GM12878 (cell line): ENCODE data around the gene FSD1L. TPM values are rescaled to one million over a fixed set of nuclear protein-coding genes. Genes with fewer than 3 reads are reported as not detected.
A peak's percentile ranks its signal among the peaks of the same experiment; 100 is the strongest.

Source experiments
- ATAC-seq: fragments of 200-7000 bp; cut with Tn5 transposase; 3 replicates; pipeline ENCODE4 v1.9.1; 2020; ENCODE audit warnings: mild to moderate bottlenecking, moderate library complexity
- BruUV-seq: library from RNA; stranded (reverse); fragments of 400-500 nt; replicated peaks from 2 replicates; lab custom pipeline; 2021; lab: Mats Ljungman, UMichigan
- CTCF ChIA-PET: fragments of 300-600 bp; sonication (Branson Sonifier 250); formaldehyde crosslinking; extraction: SDS; loops from one replicate; lab custom pipeline; 2021; ENCODE audit warnings: inconsistent platforms; lab: Yijun Ruan, JAX
- POLR2A ChIA-PET: fragments of 350-600 bp; formaldehyde crosslinking; extraction: SDS; loops from one replicate; lab custom pipeline; 2021; ENCODE audit warnings: inconsistent platforms; lab: Charles Lee
- RAD21 ChIA-PET: fragments of 300-600 bp; sonication (Branson Sonifier 250); formaldehyde crosslinking; loops from one replicate; lab custom pipeline; 2023; ENCODE audit warnings: antibody characterized with exemption; ENCODE audit not compliant: unreplicated experiment; lab: Charles Lee
- SMC1A ChIA-PET: fragments of 300-600 bp; sonication (Branson Sonifier 250); formaldehyde crosslinking; loops from one replicate; lab custom pipeline; 2023; ENCODE audit not compliant: unreplicated experiment, uncharacterized antibody; lab: Charles Lee
- DNase-seq: peaks from one replicate; pipeline ENCODE4 v3.0.0-alpha.2; 2011; ENCODE audit warnings: low read depth, low spot score
- FAIRE-seq: peaks from 3 replicates; lab custom pipeline; 2011; peaks lifted over from hg19 to GRCh38; lab: Jason Lieb, UNC
- H2AFZ ChIP-seq: 2 replicates; pipeline ENCODE4 v1.6.0; 2011; ENCODE audit warnings: low read depth, low read length, control low read depth; ENCODE audit not compliant: control insufficient read depth
- H3K27ac ChIP-seq: 2 replicates; pipeline ENCODE4 v1.5.1; 2011; ENCODE audit warnings: control low read depth; ENCODE audit not compliant: control insufficient read depth, insufficient read depth
- H3K27me3 ChIP-seq, 2 experiments: replicated peaks in 1 of 2; 2 replicates each; pipeline versions ENCODE4 v1.6.0 to v1.6.1; 2011; ENCODE audit warnings: low read length in 1 of 2; ENCODE audit not compliant: control insufficient read depth in 2 of 2, insufficient read depth in 2 of 2
- H3K36me3 ChIP-seq, 2 experiments: 2 replicates each; pipeline ENCODE4 v1.5.1; 2011; ENCODE audit warnings: low read length in 1 of 2; ENCODE audit not compliant: control insufficient read depth in 2 of 2, insufficient read depth in 2 of 2
- H3K4me1 ChIP-seq: 2 replicates; pipeline ENCODE4 v1.6.1; 2011; ENCODE audit warnings: mild to moderate bottlenecking, low read length, moderate library complexity, mixed read lengths; ENCODE audit not compliant: control insufficient read depth, insufficient read depth
- H3K4me2 ChIP-seq: 2 replicates; pipeline ENCODE4 v1.6.0; 2011; ENCODE audit warnings: control low read depth; ENCODE audit not compliant: control insufficient read depth, insufficient read depth
- H3K4me3 ChIP-seq: fragments of 200-600 bp; sonication (generic); 2 replicates; pipeline ENCODE4 v1.5.1; 2016
- H3K79me2 ChIP-seq: 2 replicates; pipeline ENCODE4 v1.6.0; 2011; ENCODE audit warnings: low read length; ENCODE audit not compliant: control insufficient read depth, insufficient read depth
- H3K9ac ChIP-seq: 2 replicates; pipeline ENCODE4 v1.8.0; 2011; ENCODE audit warnings: low read length, control low read depth, mixed read lengths; ENCODE audit not compliant: control insufficient read depth, insufficient read depth
- H3K9me3 ChIP-seq: replicated peaks from 3 replicates; pipeline ENCODE4 v1.5.1; 2011; ENCODE audit warnings: mild to moderate bottlenecking, low read length; ENCODE audit not compliant: control insufficient read depth, insufficient read depth
- H4K20me1 ChIP-seq: 2 replicates; pipeline ENCODE4 v1.6.0; 2011; ENCODE audit not compliant: control insufficient read depth, insufficient read depth
- CBFB ChIP-seq: IDR thresholded peaks from 2 replicates; pipeline ENCODE4 v1.6.1; 2016; ENCODE audit warnings: antibody characterized with exemption, low read depth
- HDAC6 ChIP-seq: fragments of 200-600 bp; sonication (generic); IDR thresholded peaks from one replicate; pipeline ENCODE4 v1.8.0; 2017; ENCODE audit warnings: antibody characterized with exemption; ENCODE audit not compliant: unreplicated experiment
- IKZF1 ChIP-seq: fragments of 450-650 bp; conservative IDR thresholded peaks from 2 replicates; pipeline ENCODE4 v1.6.1; 2017; ENCODE audit warnings: antibody characterized with exemption, mild to moderate bottlenecking
- MEF2A ChIP-seq: IDR thresholded peaks from 2 replicates; pipeline ENCODE4 v1.6.1; 2011; ENCODE audit warnings: low read depth, mild to moderate bottlenecking, low read length, moderate library complexity; ENCODE audit not compliant: insufficient read depth
- NFIC ChIP-seq: IDR thresholded peaks from 2 replicates; pipeline ENCODE4 v1.6.1; 2012; ENCODE audit warnings: low read depth, mild to moderate bottlenecking, inconsistent platforms, low read length, moderate library complexity
- NFYB ChIP-seq: IDR thresholded peaks from 2 replicates; pipeline ENCODE4 v1.6.1; 2011; ENCODE audit warnings: low read depth, mild to moderate bottlenecking, low read length, improper control_type of control experiment, moderate library complexity; ENCODE audit not compliant: insufficient read depth
- POLR2AphosphoS2 ChIP-seq: IDR thresholded peaks from 2 replicates; pipeline ENCODE4 v1.6.1; 2011; ENCODE audit warnings: low read depth, mild to moderate bottlenecking, low read length, improper control_type of control experiment, moderate library complexity
- POLR2AphosphoS5 ChIP-seq: IDR thresholded peaks from 2 replicates; pipeline ENCODE4 v1.6.1; 2011; ENCODE audit warnings: mild to moderate bottlenecking, low read length, inconsistent platforms
- SPI1 ChIP-seq: IDR thresholded peaks from 2 replicates; pipeline ENCODE4 v1.6.1; 2011; ENCODE audit warnings: low read depth, mild to moderate bottlenecking, low read length, moderate library complexity, borderline replicate concordance; ENCODE audit not compliant: insufficient read depth
- SUZ12 ChIP-seq: fragments of 200-600 bp; sonication (generic); IDR thresholded peaks from one replicate; pipeline ENCODE4 v1.6.1; 2018; ENCODE audit warnings: antibody characterized with exemption, mild to moderate bottlenecking; ENCODE audit not compliant: unreplicated experiment
- ZNF622 ChIP-seq: fragments of 450-650 bp; IDR thresholded peaks from 2 replicates; pipeline ENCODE4 v1.6.1; 2017; ENCODE audit warnings: mild to moderate bottlenecking, inconsistent platforms
- ZZZ3 ChIP-seq: IDR thresholded peaks from 2 replicates; pipeline ENCODE4 v1.6.1; 2011; ENCODE audit warnings: low read depth; ENCODE audit not compliant: control insufficient read depth, insufficient read length
- WGBS: methylation state at CpG from one replicate; pipeline ENCODE4 v1.1.6; 2016; ENCODE audit warnings: low lambda C conversion rate; ENCODE audit not compliant: insufficient replicate concordance, insufficient coverage; ENCODE audit errors: missing lambda C conversion rate; 5-methylcytosine and 5-hydroxymethylcytosine counted together
- in situ Hi-C: fragments of 300-500 bp; cut with MboI; formaldehyde crosslinking; loops from 9 replicates; pipeline ENCODE4 v1.14.3; 2018; ENCODE audit warnings: mixed read lengths
- intact Hi-C: fragments of 100-400 bp; cut with micrococcal nuclease; formaldehyde crosslinking; loops from one replicate; pipeline ENCODE4 v1.14.2; 2022; ENCODE audit not compliant: unreplicated experiment
- polyA plus RNA-seq, 11 experiments: library from polyadenylated mRNA; depleted of rRNA in 4 of 11; unstranded in 6 of 11; stranded (reverse) in 5 of 11; fragments of >200 nt; fragmentation: Nextera tagmentation in 4 of 11; fragmentation: Illumina TruSeq in 1 of 11; extraction: Ambion mirVana in 4 of 11; extraction: Trizol in 1 of 11; gene quantifications; 1 replicate in 1 of 11; 2 replicates in 10 of 11; pipeline versions ENCODE4 v1.2.1 to v1.2.3, GENCODE V29; 2011 to 2016; ENCODE audit warnings: inconsistent platforms in 2 of 11, missing spikeins in 2 of 11, low read depth in 1 of 11
- total RNA-seq, 4 experiments: library from RNA; depleted of rRNA in 3 of 4; stranded (reverse); fragments of >200 nt in 3 of 4; fragmentation: Illumina TruSeq in 1 of 4; extraction: Trizol in 1 of 4; gene quantifications; 2 replicates each; pipeline versions ENCODE4 v1.2.1 to v1.2.3, GENCODE V29; 2013 to 2021
- TF ChIP-seq, protein P1 (sequence below): fragments of 450-650 bp; IDR thresholded peaks from 2 replicates; pipeline ENCODE4 v1.6.1; 2017; ENCODE audit warnings: mild to moderate bottlenecking, moderate library complexity
- TF ChIP-seq, protein P2 (sequence below): fragments of 450-650 bp; IDR thresholded peaks from 2 replicates; pipeline ENCODE4 v1.6.1; 2014; ENCODE audit warnings: mild to moderate bottlenecking
- TF ChIP-seq, protein P3 (sequence below): fragments of 450-650 bp; IDR thresholded peaks from 2 replicates; pipeline ENCODE4 v1.6.1; 2016; ENCODE audit warnings: mild to moderate bottlenecking, moderate library complexity, borderline replicate concordance

The FSD1L gene
- total and polyA plus RNA-seq, 10 of the 15 experiments (the other 5 are each of a cell fraction or from before 2014, with no cell fraction given), result 11.9 to 52.4 (median 17.0) TPM

DNA sequence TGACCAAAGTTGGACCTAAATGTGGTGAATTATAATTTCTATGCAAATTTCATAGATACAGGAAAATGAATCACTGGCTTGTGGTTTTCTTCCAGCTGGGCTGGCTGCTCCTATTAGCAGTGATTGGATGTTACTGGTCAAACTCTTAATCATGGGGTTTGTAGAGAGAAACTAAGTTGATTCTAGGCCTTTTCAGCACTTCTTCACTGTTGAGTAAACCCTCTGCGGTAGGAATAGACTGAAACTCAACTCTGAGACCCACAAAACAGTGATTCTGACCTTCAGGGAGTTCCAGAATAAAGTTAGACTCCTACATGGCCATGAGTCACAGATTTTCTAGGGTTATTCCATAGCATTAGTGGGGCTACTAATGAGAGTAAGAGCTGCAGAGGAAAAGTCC is 62.2 kb downstream of the FSD1L start:
- ATAC-seq, result peak; percentile 78
- whole genome bisulfite sequencing, result 0% methylated on average over 1 of the region's 1 CpG
- H3K9me3 ChIP-seq, result peaks cover 3% of the 10 kb centered on the region
- TF ChIP-seq, protein P1, sequence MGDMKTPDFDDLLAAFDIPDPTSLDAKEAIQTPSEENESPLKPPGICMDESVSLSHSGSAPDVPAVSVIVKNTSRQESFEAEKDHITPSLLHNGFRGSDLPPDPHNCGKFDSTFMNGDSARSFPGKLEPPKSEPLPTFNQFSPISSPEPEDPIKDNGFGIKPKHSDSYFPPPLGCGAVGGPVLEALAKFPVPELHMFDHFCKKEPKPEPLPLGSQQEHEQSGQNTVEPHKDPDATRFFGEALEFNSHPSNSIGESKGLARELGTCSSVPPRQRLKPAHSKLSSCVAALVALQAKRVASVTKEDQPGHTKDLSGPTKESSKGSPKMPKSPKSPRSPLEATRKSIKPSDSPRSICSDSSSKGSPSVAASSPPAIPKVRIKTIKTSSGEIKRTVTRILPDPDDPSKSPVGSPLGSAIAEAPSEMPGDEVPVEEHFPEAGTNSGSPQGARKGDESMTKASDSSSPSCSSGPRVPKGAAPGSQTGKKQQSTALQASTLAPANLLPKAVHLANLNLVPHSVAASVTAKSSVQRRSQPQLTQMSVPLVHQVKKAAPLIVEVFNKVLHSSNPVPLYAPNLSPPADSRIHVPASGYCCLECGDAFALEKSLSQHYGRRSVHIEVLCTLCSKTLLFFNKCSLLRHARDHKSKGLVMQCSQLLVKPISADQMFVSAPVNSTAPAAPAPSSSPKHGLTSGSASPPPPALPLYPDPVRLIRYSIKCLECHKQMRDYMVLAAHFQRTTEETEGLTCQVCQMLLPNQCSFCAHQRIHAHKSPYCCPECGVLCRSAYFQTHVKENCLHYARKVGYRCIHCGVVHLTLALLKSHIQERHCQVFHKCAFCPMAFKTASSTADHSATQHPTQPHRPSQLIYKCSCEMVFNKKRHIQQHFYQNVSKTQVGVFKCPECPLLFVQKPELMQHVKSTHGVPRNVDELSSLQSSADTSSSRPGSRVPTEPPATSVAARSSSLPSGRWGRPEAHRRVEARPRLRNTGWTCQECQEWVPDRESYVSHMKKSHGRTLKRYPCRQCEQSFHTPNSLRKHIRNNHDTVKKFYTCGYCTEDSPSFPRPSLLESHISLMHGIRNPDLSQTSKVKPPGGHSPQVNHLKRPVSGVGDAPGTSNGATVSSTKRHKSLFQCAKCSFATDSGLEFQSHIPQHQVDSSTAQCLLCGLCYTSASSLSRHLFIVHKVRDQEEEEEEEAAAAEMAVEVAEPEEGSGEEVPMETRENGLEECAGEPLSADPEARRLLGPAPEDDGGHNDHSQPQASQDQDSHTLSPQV, result no peak
- TF ChIP-seq CBFB, result 0 out of 2 replicates have a peak, but pooled peaks have one; percentile 36
- TF ChIP-seq NFIC, result peak; percentile 48; the same call in 1 of the 2 replicates
- no peak for TF ChIP-seq POLR2AphosphoS5
- TF ChIP-seq NFYB, result peak; percentile 75
- no peak for TF ChIP-seq HDAC6
- TF ChIP-seq SUZ12, result no peak
- TF ChIP-seq, protein P2, sequence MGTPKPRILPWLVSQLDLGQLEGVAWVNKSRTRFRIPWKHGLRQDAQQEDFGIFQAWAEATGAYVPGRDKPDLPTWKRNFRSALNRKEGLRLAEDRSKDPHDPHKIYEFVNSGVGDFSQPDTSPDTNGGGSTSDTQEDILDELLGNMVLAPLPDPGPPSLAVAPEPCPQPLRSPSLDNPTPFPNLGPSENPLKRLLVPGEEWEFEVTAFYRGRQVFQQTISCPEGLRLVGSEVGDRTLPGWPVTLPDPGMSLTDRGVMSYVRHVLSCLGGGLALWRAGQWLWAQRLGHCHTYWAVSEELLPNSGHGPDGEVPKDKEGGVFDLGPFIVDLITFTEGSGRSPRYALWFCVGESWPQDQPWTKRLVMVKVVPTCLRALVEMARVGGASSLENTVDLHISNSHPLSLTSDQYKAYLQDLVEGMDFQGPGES, result no peak
- TF ChIP-seq ZNF622, result no peak
- TF ChIP-seq ZZZ3, result no peak
- no peak for TF ChIP-seq POLR2AphosphoS2
- no peak for TF ChIP-seq MEF2A
- TF ChIP-seq, protein P3, sequence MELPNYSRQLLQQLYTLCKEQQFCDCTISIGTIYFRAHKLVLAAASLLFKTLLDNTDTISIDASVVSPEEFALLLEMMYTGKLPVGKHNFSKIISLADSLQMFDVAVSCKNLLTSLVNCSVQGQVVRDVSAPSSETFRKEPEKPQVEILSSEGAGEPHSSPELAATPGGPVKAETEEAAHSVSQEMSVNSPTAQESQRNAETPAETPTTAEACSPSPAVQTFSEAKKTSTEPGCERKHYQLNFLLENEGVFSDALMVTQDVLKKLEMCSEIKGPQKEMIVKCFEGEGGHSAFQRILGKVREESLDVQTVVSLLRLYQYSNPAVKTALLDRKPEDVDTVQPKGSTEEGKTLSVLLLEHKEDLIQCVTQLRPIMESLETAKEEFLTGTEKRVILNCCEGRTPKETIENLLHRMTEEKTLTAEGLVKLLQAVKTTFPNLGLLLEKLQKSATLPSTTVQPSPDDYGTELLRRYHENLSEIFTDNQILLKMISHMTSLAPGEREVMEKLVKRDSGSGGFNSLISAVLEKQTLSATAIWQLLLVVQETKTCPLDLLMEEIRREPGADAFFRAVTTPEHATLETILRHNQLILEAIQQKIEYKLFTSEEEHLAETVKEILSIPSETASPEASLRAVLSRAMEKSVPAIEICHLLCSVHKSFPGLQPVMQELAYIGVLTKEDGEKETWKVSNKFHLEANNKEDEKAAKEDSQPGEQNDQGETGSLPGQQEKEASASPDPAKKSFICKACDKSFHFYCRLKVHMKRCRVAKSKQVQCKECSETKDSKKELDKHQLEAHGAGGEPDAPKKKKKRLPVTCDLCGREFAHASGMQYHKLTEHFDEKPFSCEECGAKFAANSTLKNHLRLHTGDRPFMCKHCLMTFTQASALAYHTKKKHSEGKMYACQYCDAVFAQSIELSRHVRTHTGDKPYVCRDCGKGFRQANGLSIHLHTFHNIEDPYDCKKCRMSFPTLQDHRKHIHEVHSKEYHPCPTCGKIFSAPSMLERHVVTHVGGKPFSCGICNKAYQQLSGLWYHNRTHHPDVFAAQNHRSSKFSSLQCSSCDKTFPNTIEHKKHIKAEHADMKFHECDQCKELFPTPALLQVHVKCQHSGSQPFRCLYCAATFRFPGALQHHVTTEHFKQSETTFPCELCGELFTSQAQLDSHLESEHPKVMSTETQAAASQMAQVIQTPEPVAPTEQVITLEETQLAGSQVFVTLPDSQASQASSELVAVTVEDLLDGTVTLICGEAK, result no peak
- TF ChIP-seq SPI1, result no peak
- TF ChIP-seq IKZF1, result 0 out of 2 replicates have a peak, but pooled peaks have one; percentile 21

More for the DNA sequence above, 62.2 kb downstream of the FSD1L start:
- FAIRE-seq (no peak), DNase-seq (peak; percentile 54)
- no peak overlapping the region for H3K9ac ChIP-seq
- no peak overlapping the region for H3K4me3 ChIP-seq
- no peaks in the 10 kb centered on the region for H4K20me1 ChIP-seq
- in situ Hi-C loops, result no loop called here
- ChIA-PET CTCF (interaction anchor here (1.2 kb wide), 1 partner anchor 83 kb away, joined by 3 read pairs; no protein-coding TSS in a partner anchor), SMC1A (interaction anchor here (0.9 to 2.7 kb wide), 5 partner anchors 9 to 99 kb away, joined by 3 to 21 read pairs (median 11); no protein-coding TSS in a partner anchor), POLR2A (interaction anchor here (2.8 kb wide), 1 partner anchor 10 kb away, joined by 15 read pairs; no protein-coding TSS in a partner anchor), RAD21 (interaction anchor here (1.0 to 1.9 kb wide), 3 partner anchors 10 to 26 kb away, joined by 3 to 10 read pairs (median 6); no protein-coding TSS in a partner anchor)
- BruUV-seq, result no TSS peak
- no peaks in the 10 kb centered on the region; the same call in none of the 2 replicates for H3K4me1 ChIP-seq
- H3K27me3 ChIP-seq, result no peaks in the 10 kb centered on the region
- H3K79me2 ChIP-seq, result peaks cover 20% of the 10 kb centered on the region
- intact Hi-C loops, result no loop called here
- H3K36me3 ChIP-seq, result peaks cover 6 to 25% of the 10 kb centered on the region in 2 experiments; a peak in 3 of 4 replicates
- H2AFZ ChIP-seq, result no peak overlapping the region
- no peak overlapping the region for H3K4me2 ChIP-seq
- H3K27ac ChIP-seq, result peak overlapping the region; percentile 30
